Mucosa of gallbladder (tissue), 1 donor: ENCODE data around the gene TRIM72. TPM values are rescaled to one million over a fixed set of nuclear protein-coding genes. Genes with fewer than 3 reads are reported as not detected.
"Not testable (repeated sequence)": the region's sequence is repeated elsewhere in the genome, so short reads cannot be mapped to it uniquely, and the experiment has no call there.

Experiments
- DNase-seq: peaks from one replicate; pipeline ENCODE4 v3.0.0-alpha.2; 2020; ENCODE audit warnings: low spot score
- total RNA-seq: library from RNA; stranded (reverse); gene quantifications from one replicate; pipeline ENCODE4 v1.2.1, GENCODE V29; 2021
- donor health status: DM: no; HTN: no; CAD: no.

Gene TRIM72
- total RNA-seq, 1 donor from 2014 or later, result 0.06 TPM

GRCh38 chr16:31215287-31216162 lies 1.6 kb downstream of the TRIM72 start:
- no peak for DNase-seq

- no peak for DNase-seq
Measured at GRCh38 chr16:31216422-31217135, 2.7 kb downstream of the TRIM72 start, which contains the start of gene PYDC1. PYDC1 (minus strand) TSS chr16:31217135; CDS start chr16:31217028, 107 bp downstream.

GRCh38 chr16:31217136-31217530 lies 3.2 kb downstream of the TRIM72 start:
- no peak for DNase-seq

- DNase-seq, result no peak
Measured at GRCh38 chr16:31219154-31219741, 5.3 kb downstream of the TRIM72 start.

- no peak for DNase-seq
Measured at GRCh38 chr16:31221357-31222160, 7.6 kb downstream of the TRIM72 start.

GRCh38 chr16:31223044-31223443 lies 9.1 kb downstream of the TRIM72 start:
- no peak for DNase-seq

GRCh38 chr16:31224092-31224955 lies 10.4 kb downstream of the TRIM72 start:
- DNase-seq, result no peak

GRCh38 chr16:31225193-31225592 lies 11.3 kb downstream of the TRIM72 start:
- no peak for DNase-seq

- no peak for DNase-seq
Measured at GRCh38 chr16:31228206-31228605, 14.3 kb downstream of the TRIM72 start.

- no peak for DNase-seq
Measured at GRCh38 chr16:31229501-31229900, 15.6 kb downstream of the TRIM72 start.

GRCh38 chr16:31238041-31238440 lies 24.1 kb downstream of the TRIM72 start:
- no peak for DNase-seq

- no peak for DNase-seq
Measured at GRCh38 chr16:31242206-31242605, 28.3 kb downstream of the TRIM72 start.

GRCh38 chr16:31243734-31244670 lies 30.1 kb downstream of the TRIM72 start:
- DNase-seq, result no peak

- not testable (repeated sequence) for DNase-seq
Measured at GRCh38 chr16:31245598-31245997, 31.7 kb downstream of the TRIM72 start.

GRCh38 chr16:31246296-31246695 lies 32.4 kb downstream of the TRIM72 start:
- DNase-seq, result no peak

GRCh38 chr16:31248344-31248743 lies 34.4 kb downstream of the TRIM72 start:
- no peak for DNase-seq

- DNase-seq, result no peak
Measured at GRCh38 chr16:31250782-31251384, 37.0 kb downstream of the TRIM72 start.

GRCh38 chr16:31251435-31251834 lies 37.5 kb downstream of the TRIM72 start:
- DNase-seq, result no peak

GRCh38 chr16:31253642-31254045 lies 39.7 kb downstream of the TRIM72 start:
- DNase-seq, result no peak
